Activated naive CD4-positive, alpha-beta T cell treated with anti-CD3 and anti-CD28 coated beads for 36 hours (primary cell): ENCODE measurements around the gene BCL11B. TPM values are rescaled to one million over a fixed set of nuclear protein-coding genes. Genes with fewer than 3 reads are reported as not detected.
A peak's percentile ranks its signal among the peaks of the same experiment; 100 is the strongest.

Source experiments
- CTCF ChIA-PET: fragments of 350-600 bp; sonication (Branson Sonifier 250); formaldehyde crosslinking; loops from one replicate; lab custom pipeline; 2021; ENCODE audit warnings: antibody characterized with exemption; lab: Charles Lee
- DNase-seq: peaks from one replicate; pipeline ENCODE4 v3.0.0-alpha.2; 2020
- H3K27ac Mint-ChIP-seq: one replicate; pipeline ENCODE4 v1.8.0; 2021; ENCODE audit warnings: mild to moderate bottlenecking, mixed read lengths
- H3K27me3 Mint-ChIP-seq: one replicate; pipeline ENCODE4 v1.8.0; 2021; ENCODE audit warnings: low read depth, mixed read lengths
- H3K36me3 Mint-ChIP-seq: one replicate; pipeline ENCODE4 v1.8.0; 2021; ENCODE audit warnings: low read depth, mixed read lengths
- H3K4me1 Mint-ChIP-seq: one replicate; pipeline ENCODE4 v1.8.0; 2021; ENCODE audit warnings: low read depth, mixed read lengths
- H3K4me3 Mint-ChIP-seq: one replicate; pipeline ENCODE4 v1.8.0; 2021; ENCODE audit warnings: mild to moderate bottlenecking, moderate library complexity, mixed read lengths
- H3K9me3 Mint-ChIP-seq: one replicate; pipeline ENCODE4 v1.8.0; 2021; ENCODE audit warnings: mixed read lengths
- intact Hi-C: fragments of 100-400 bp; cut with micrococcal nuclease; formaldehyde crosslinking; loops from one replicate; pipeline ENCODE4 v1.15.1; 2023
- total RNA-seq, 2 experiments: library from RNA; stranded (reverse); gene quantifications; one replicate each; pipeline ENCODE4 v1.2.3, GENCODE V29; 2021

Gene BCL11B
- 10 to 100 TPM; 71.7 to 71.9 TPM for total RNA-seq

DNA sequence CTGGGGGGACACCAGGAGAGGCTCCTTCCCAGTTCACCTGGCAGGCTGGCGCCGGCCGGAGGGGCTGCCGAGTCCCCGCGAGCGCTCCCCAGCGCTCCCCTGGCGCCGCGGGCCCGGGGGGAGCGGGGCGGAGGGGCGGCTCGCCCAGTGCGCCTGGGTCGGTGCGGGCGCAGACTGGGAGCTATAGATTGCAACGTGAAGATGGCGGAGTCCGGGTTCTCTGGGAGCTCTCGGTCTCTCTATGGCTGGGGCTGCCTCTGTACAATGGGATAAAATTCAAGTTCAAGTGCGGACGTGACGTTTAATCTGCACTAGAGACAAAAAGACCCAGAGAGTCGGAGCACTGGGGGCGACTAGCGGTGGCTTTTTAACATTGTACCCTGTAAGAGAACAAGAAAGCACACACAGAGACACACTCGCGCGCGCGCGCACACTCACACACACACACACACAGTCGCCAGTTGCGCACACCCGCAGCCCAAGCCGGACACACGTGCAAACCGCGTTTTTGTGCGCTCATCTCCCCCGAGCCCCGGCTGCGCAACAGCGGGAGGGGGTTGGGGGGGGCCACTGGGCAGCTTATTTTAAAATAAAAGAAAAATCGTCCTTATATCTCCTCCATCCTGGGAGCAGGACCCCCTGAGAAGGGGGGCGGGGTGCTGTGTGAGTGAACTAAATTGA is at the start of gene BCL11B:
TSS of gene BCL11B (minus strand) at position 247 of the 681 bp plus-strand sequence. CDS start 979 bp downstream, outside the sequence.
- H3K27ac Mint-ChIP-seq, result peak within 1 kb of the TSS; percentile 97
- intact Hi-C loops, result loop anchor here (1.0 to 10.0 kb wide), 12 partner anchors 195 to 1965 kb away; partner anchors contain the start of genes CCNK and EVL

DNA sequence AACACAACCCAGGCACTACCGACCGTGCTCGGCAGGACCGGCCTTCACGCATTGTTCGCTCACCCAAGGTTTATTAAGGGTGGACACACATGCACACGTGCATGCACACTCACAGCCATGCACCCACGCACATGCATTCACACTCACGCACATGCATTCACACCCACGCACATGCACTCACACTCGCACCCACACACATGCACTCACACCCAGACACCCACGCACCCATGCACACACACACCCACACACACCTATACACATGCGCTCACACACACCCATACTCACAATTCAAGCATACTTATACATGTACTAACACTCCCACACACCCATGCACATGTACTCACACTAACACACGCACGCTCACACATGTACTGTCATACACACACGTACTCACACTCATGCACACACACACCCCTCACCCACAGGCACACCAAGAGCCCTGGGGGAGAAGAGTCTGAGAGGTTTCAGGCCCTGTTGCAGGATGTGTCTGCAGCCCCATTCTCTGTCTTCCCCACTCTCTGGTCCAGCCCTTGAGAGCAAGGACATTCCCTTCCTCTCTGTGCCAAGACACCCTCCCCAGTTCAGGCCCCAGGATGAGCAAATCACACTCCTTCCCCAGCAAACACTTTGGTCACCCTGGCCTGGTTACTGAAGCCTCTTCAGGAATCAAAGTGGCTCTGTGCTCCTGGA is 49.4 kb upstream of the BCL11B start:
- H3K4me1 Mint-ChIP-seq, result no peaks in the 10 kb centered on the region

More for the DNA sequence above, at the start of gene BCL11B:
- H3K36me3 Mint-ChIP-seq, result peaks cover 28% of the 10 kb centered on the region
- H3K4me1 Mint-ChIP-seq, result peaks cover 23% of the 10 kb centered on the region
- H3K4me3 Mint-ChIP-seq, result peak within 1 kb of the TSS; percentile 96
- CTCF ChIA-PET, result interaction anchor here (0.6 to 1.4 kb wide), 11 partner anchors 10 to 1134 kb away, joined by 3 to 7 read pairs (median 3); no protein-coding TSS in a partner anchor
- DNase-seq, result peak; percentile 95
- H3K9me3 Mint-ChIP-seq, result no peaks in the 10 kb centered on the region
- no peaks in the 10 kb centered on the region for H3K27me3 Mint-ChIP-seq

DNA sequence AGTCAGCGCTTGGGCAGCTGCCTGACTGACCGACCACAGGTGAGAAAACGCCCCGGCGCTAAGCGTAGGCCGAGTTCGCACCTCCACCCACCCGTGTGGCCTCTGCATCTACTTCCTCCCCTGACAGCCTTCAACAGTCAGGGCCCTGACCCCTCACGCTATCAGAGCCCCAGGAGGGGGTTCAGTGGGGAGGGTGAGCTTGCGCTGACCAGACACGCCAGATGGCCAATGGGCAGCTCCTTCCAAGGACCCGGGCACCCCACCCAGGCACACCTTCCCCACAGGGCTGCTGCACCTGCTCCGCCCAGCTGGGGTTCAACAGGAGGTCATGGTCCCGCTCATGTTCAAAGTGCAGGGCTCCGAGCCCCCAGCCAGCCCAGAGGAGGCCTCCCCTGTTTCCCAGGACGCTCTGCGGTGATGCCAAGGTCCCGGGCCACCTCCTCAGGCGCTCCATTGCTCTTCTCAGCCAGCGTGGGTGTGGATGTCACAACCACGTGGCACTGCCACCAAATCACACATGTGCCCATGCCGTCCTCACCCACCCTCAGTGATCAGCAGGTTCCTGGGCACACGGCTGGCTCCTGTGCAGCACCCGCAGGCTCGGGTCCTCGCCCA is 48.7 kb upstream of the BCL11B start:
- CTCF ChIA-PET, result interaction anchor here (0.8 to 3.1 kb wide), 11 partner anchors 9 to 1486 kb away, joined by 3 to 13 read pairs (median 4); no protein-coding TSS in a partner anchor
- Mint-ChIP-seq H3K4me3 (no peak overlapping the region), H3K9me3 (no peaks in the 10 kb centered on the region), H3K36me3 (no peaks in the 10 kb centered on the region), H3K27me3 (no peaks in the 10 kb centered on the region), H3K4me1 (no peaks in the 10 kb centered on the region), H3K27ac (no peak overlapping the region)
- intact Hi-C loops, result loop anchor here (1.0 kb wide), 1 partner anchor 95 kb away; no protein-coding TSS in a partner anchor
- DNase-seq, result no peak

More for the DNA sequence above, 49.4 kb upstream of the BCL11B start:
- intact Hi-C loops, result no loop called here
- CTCF ChIA-PET, result interaction anchor here (1.0 to 1.7 kb wide), 3 partner anchors 10 to 95 kb away, joined by 3 to 5 read pairs (median 4); no protein-coding TSS in a partner anchor
- no peak overlapping the region for H3K27ac Mint-ChIP-seq
- no peak for DNase-seq
- H3K4me3 Mint-ChIP-seq, result no peak overlapping the region
- H3K36me3 Mint-ChIP-seq, result no peaks in the 10 kb centered on the region
- H3K27me3 Mint-ChIP-seq, result no peaks in the 10 kb centered on the region
- no peaks in the 10 kb centered on the region for H3K9me3 Mint-ChIP-seq

DNA sequence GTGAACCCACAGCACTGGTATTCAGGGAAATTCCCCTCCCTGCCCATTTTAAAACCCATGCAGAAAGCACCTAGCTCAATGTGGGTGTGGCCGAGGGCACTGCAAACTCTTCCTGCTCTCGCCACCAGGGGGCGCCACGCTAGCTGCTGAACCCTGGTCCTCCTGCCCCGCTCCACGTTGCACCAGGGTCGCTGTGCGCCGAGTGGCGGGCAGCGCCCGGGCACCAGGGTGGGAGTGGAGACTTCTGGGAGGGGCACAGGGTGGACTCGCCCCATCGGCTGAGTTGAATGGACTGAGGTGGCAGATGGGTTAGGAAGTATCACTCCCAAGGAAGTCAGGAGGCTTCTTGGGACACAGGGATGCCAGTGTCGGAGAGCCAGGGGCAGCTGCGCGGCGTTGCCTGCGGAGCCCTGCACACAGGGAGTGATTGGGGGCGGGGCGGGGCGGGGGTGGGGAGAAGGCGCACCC is 48.1 kb upstream of the BCL11B start:
- Mint-ChIP-seq H3K4me3 (no peak overlapping the region), H3K27me3 (no peaks in the 10 kb centered on the region), H3K27ac (no peak overlapping the region), H3K4me1 (no peaks in the 10 kb centered on the region), H3K36me3 (no peaks in the 10 kb centered on the region), H3K9me3 (no peaks in the 10 kb centered on the region)
- DNase-seq, result peak; percentile 84
- intact Hi-C loops, result loop anchor here (1.0 kb wide), 1 partner anchor 95 kb away; no protein-coding TSS in a partner anchor
- CTCF ChIA-PET, result interaction anchor here (0.6 to 3.1 kb wide), 22 partner anchors 8 to 1485 kb away, joined by 3 to 13 read pairs (median 3); no protein-coding TSS in a partner anchor

DNA sequence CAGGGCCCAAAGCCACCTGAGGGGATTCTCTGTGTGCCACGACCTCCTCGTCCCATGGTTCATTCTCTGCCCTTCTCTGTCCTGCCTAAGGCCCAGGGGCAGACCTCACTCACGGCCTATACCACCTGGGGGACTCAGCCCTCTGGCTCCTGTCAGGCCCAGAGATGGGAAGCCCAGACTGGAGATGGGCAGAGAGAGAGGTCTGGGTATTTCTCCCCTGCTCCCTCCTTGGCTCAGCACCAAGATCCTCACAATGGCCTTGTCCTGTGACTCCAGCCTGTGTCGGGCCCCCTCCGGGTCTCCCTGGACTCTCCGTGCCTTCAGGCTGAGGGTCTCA is 46.9 kb upstream of the BCL11B start:
- no peaks in the 10 kb centered on the region for H3K36me3 Mint-ChIP-seq
- no peaks in the 10 kb centered on the region for H3K4me1 Mint-ChIP-seq
- no peaks in the 10 kb centered on the region for H3K9me3 Mint-ChIP-seq
- CTCF ChIA-PET, result interaction anchor here (0.6 to 3.1 kb wide), 5 partner anchors 20 to 684 kb away, joined by 3 to 13 read pairs (median 3); no protein-coding TSS in a partner anchor
- DNase-seq, result no peak
- no peaks in the 10 kb centered on the region for H3K27me3 Mint-ChIP-seq
- intact Hi-C loops, result no loop called here
- no peak overlapping the region for H3K27ac Mint-ChIP-seq
- H3K4me3 Mint-ChIP-seq, result no peak overlapping the region

DNA sequence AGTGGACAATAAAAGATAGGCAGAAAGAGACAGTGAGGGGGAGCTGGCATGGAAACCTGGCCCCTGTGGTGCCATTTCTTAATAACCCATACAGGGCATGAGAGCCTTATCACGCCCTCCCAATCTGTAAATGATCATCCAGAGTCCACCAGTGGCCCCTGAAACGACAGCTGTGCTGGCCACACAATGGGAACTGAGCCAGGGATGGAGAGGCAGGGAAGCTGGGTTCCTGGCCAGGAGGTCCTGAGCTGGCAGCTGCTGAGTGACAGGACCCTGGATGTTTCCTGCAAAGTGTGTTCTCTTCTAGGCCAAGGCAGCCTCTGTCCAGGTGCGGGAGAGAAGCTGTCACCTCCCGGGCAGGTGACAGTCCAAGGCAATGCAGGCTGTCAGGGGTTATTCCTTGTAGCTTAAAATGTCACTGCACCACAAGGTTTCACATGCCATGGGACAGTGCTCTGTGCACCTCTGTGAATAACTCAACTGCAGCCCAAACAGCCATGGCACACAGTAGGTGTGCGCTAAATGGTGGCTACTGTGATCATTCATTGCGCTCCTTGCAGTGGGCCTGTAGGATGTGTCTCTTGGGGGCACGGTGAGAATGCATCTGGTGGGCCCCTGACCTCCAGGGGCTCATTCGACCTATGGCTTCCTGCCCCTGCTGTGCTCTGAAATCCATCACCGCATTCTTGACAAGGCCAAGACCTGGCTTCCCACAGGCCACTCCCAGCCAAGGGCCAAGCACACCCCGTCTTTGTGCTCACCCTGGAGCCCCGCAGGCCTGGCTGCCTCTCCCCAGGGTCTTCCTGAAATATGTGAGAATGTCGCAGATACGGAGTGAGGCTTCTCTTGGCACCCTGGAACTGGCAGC is 46.3 kb upstream of the BCL11B start:
- CTCF ChIA-PET, result interaction anchor here (1.4 to 3.1 kb wide), 2 partner anchors 33 to 97 kb away, joined by 3 to 13 read pairs; no protein-coding TSS in a partner anchor
- intact Hi-C loops, result no loop called here
- Mint-ChIP-seq H3K27ac (no peak overlapping the region), H3K4me3 (no peak overlapping the region), H3K36me3 (no peaks in the 10 kb centered on the region), H3K27me3 (no peaks in the 10 kb centered on the region), H3K4me1 (no peaks in the 10 kb centered on the region), H3K9me3 (no peaks in the 10 kb centered on the region)
- DNase-seq, result no peak

DNA sequence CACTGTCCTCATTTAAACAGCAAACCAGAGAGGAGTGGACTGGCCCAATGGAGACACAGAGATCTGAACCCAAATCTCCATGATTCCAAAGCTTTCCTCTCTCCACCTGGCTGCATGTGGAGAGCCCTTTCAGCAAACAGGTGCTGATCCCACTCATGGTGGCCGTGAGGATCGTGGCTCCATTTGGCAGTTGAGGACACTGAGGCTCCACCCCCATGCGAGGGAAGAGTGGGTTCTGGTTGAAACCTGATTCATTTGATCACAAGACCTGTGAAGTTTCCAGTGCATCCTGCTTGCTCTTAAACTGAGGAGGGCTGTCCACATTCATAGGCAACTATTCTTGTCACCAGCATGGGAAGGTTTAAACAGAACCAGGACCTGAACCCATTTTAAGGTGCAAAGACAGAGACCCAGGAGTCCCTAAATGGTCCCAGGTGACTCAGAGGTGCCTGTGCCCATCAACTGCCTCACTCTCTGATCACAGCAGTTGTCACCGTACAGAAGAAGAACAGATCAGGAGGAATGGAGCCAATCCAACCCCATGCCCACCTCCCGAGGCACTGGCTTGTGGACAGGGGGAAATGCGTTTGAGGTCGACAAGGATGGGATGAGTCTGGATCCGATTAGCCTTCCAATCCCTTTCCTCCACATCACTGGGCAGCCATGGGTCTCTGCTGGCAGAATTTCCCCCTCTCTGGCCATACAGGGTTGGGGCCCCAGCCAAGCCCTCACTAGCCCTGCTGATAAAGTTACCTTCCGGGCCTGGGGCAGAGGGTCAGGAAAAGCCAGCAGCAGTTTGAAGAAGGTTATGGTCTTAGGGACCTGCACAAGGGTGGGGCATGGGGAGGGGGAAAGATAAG is 45.5 kb upstream of the BCL11B start:
- no peaks in the 10 kb centered on the region for H3K27me3 Mint-ChIP-seq
- DNase-seq, result no peak
- no peaks in the 10 kb centered on the region for H3K36me3 Mint-ChIP-seq
- no peak overlapping the region for H3K27ac Mint-ChIP-seq
- CTCF ChIA-PET, result interaction anchor here (3.1 kb wide), 1 partner anchor 98 kb away, joined by 13 read pairs; no protein-coding TSS in a partner anchor
- H3K9me3 Mint-ChIP-seq, result no peaks in the 10 kb centered on the region
- H3K4me1 Mint-ChIP-seq, result no peaks in the 10 kb centered on the region
- no peak overlapping the region for H3K4me3 Mint-ChIP-seq
- intact Hi-C loops, result no loop called here

DNA sequence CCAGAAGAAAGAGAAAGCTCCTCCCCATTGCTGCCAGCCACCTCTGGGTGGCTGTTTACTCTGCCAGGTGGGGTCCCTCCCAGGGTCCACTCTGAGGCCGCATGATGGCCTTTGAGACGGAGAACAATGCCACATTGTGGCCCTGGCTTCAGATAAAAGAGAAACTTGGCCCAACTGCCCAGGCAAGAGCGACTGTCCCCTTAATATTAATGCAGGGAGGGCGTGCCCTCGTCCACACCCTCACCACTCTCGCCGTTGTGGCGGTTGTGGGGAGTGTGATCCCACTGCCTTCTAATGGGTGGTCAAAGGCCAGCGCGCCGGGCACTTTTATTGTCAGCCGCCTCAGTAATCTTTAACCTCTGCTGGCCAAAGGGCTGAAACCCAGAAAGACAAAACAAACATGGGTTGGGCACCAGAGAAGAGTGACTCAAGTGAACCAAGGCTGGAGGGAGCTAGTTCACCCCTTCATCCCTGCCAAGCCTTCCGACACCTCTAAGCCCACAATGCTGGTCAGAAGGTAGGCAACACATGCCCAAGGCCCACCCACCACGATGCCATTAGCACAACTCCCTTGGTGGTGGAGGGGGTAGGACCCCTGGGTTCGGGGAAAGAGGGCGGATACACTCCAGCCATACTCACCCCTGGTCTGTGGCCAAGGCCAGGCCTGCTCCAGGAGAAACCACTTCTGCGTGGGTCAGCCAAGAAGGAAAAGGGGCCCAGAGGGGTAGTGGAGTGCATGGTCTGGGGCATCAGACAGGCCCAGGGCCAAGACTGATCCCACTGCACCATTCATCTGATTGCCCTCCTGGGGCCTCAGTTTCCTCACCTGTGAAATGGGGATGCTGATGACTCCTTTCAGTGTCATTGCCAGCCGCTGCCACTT is 44.5 kb upstream of the BCL11B start:
- H3K36me3 Mint-ChIP-seq, result no peaks in the 10 kb centered on the region
- intact Hi-C loops, result no loop called here
- H3K4me1 Mint-ChIP-seq, result no peaks in the 10 kb centered on the region
- no peak overlapping the region for H3K27ac Mint-ChIP-seq
- no peak for DNase-seq
- H3K4me3 Mint-ChIP-seq, result no peak overlapping the region
- CTCF ChIA-PET, result no interaction called here
- H3K27me3 Mint-ChIP-seq, result no peaks in the 10 kb centered on the region
- H3K9me3 Mint-ChIP-seq, result no peaks in the 10 kb centered on the region

DNA sequence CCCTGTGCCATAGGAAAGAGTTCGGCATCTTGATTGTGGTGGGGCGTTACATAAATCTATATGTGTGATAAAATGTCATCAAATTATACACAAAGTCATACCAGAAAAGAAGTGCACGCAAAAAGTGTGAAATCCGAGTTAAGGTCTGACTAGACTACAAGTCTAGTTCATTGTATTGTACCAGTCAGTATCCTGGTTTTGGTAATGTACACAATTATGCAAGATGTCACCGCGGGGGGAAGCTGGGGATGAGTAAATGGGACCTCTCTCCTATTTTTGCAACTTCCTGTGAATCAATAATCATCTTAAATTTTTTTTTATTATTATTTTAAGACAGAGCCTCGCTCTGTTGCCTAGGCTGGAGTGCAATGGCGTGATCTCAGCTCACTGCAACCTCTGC is 43.2 kb upstream of the BCL11B start:
- Mint-ChIP-seq H3K27me3 (no peaks in the 10 kb centered on the region), H3K27ac (no peak overlapping the region), H3K4me3 (no peak overlapping the region), H3K36me3 (peaks cover 1% of the 10 kb centered on the region), H3K9me3 (peaks cover 4% of the 10 kb centered on the region), H3K4me1 (no peaks in the 10 kb centered on the region)
- DNase-seq, result no peak
- CTCF ChIA-PET, result no interaction called here
- intact Hi-C loops, result no loop called here

DNA sequence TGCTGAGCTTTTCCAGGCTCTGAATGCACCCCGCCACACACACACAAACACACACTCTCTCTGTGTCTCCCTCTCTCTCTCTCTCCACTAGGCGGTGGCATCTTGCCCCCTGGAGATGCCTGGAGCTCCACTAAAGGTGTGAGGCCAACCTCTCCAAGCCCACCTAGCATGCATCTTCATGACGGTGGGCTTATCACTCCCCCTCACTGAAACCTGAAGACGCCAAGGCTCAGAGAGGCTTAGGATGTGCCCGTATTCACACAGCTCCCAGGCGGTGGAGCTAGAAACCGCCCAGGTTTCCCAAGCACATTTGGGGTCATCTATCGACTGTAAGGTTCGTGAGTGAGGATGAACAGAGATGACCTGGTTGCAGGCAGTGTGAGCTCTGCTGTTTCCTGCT is 42.6 kb upstream of the BCL11B start:
- Mint-ChIP-seq H3K9me3 (peaks cover 4% of the 10 kb centered on the region), H3K27ac (no peak overlapping the region), H3K27me3 (no peaks in the 10 kb centered on the region), H3K4me1 (no peaks in the 10 kb centered on the region), H3K4me3 (no peak overlapping the region), H3K36me3 (peaks cover 1% of the 10 kb centered on the region)
- intact Hi-C loops, result no loop called here
- DNase-seq, result no peak
- CTCF ChIA-PET, result no interaction called here
